ENCODE data around the gene STON2.

The STON2 gene, protein sequence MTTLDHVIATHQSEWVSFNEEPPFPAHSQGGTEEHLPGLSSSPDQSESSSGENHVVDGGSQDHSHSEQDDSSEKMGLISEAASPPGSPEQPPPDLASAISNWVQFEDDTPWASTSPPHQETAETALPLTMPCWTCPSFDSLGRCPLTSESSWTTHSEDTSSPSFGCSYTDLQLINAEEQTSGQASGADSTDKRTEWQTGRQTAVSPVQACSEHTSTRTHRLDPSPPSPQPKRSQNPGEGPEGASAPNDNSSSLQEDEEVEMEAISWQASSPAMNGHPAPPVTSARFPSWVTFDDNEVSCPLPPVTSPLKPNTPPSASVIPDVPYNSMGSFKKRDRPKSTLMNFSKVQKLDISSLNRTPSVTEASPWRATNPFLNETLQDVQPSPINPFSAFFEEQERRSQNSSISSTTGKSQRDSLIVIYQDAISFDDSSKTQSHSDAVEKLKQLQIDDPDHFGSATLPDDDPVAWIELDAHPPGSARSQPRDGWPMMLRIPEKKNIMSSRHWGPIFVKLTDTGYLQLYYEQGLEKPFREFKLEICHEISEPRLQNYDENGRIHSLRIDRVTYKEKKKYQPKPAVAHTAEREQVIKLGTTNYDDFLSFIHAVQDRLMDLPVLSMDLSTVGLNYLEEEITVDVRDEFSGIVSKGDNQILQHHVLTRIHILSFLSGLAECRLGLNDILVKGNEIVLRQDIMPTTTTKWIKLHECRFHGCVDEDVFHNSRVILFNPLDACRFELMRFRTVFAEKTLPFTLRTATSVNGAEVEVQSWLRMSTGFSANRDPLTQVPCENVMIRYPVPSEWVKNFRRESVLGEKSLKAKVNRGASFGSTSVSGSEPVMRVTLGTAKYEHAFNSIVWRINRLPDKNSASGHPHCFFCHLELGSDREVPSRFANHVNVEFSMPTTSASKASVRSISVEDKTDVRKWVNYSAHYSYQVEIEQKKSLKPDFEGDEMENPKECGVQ

DNA sequence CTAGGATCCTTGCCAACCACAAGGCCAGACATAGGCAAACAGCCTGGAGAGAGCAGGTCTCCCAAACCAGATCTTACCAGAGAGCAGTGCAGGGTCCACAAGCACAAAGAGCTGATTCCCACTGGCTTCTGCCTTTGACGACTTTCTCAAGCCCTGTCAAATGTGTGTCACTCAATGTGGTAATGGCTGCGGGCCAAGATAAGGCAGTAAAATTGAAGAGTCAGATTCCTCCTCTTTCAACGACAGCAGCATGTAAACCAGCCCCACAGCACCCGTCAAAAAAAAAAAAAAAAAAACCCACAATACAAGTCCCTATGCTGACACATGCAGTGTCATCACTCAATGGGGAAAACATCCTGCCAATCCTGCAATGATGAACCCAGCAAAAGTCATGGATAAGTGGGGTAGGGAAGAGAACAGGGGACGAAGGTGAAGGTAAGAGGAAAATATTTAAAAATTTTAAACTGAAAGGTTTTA lies at the start of gene STON2:
Gene STON2 (minus strand): TSS at position 123 of the 477 bp plus-strand sequence. CDS start 1,942 bp downstream, outside the sequence.
- DNase-seq (ENCODE audit: low read depth, low spot score): no peak
- POLR2A ChIA-PET: no interaction called here
- TF ChIP-seq, protein P1, sequence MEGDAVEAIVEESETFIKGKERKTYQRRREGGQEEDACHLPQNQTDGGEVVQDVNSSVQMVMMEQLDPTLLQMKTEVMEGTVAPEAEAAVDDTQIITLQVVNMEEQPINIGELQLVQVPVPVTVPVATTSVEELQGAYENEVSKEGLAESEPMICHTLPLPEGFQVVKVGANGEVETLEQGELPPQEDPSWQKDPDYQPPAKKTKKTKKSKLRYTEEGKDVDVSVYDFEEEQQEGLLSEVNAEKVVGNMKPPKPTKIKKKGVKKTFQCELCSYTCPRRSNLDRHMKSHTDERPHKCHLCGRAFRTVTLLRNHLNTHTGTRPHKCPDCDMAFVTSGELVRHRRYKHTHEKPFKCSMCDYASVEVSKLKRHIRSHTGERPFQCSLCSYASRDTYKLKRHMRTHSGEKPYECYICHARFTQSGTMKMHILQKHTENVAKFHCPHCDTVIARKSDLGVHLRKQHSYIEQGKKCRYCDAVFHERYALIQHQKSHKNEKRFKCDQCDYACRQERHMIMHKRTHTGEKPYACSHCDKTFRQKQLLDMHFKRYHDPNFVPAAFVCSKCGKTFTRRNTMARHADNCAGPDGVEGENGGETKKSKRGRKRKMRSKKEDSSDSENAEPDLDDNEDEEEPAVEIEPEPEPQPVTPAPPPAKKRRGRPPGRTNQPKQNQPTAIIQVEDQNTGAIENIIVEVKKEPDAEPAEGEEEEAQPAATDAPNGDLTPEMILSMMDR (IDR thresholded peaks at IDR 0.05; ENCODE audit: insufficient read depth, low read length, missing control alignments): no peak
- no peak within 1 kb of the TSS for H3K4me3 ChIP-seq (ENCODE audit: low read depth, low read length)
- CTCF ChIA-PET: no interaction called here

DNA sequence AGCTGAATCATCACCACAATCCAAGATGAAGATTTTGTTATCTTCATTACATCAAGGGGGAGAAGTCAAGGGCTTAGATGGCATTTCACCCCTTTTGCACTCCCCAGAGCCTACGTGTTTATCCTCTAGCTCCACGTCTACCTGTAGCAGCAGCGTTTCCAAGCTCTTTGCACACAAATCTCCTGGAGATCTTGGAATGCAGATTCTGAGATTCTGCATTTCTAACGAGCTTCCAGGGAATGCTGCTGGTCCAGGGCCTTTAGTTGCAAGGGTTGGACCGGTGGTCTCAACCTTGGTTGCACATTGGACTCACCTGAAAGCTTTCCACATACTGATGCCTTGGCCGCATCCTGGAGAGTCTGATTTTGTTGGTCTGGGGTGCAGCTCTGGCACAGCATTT lies 49.5 kb upstream of the STON2 start:
- no peak for DNase-seq (ENCODE audit: low read depth, low spot score)
- H3K4me3 ChIP-seq (ENCODE audit: low read depth, low read length): no peak overlapping the region
- POLR2A ChIA-PET: no interaction called here
- TF ChIP-seq, protein P1 (IDR thresholded peaks at IDR 0.05; ENCODE audit: insufficient read depth, low read length, missing control alignments): no peak
- CTCF ChIA-PET: interaction anchor here (0.7 to 12.7 kb wide), 4 partner anchors 14 to 279 kb away, joined by 3 to 274 read pairs (median 4); no protein-coding TSS in a partner anchor

DNA sequence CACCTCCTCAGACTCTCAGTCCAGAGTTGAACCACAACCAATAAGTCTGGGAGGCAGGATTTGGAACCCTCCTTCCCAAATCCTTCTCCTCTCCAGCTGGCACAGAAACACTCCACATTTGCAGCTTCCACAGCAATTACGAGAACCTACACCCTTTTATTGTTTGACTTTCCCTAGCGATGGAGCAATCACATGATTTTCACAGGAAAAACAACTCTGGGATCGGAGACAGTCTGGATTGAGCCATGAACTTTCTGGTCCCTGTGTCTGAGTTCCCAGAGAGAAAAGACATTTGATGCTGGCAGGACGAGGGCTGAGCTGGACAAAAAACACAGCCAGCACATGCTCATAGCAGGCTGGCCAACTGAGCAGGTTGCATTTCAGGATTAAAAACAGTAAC lies 49.0 kb upstream of the STON2 start:
- H3K4me3 ChIP-seq (ENCODE audit: low read depth, low read length): no peak overlapping the region
- POLR2A ChIA-PET: no interaction called here
- CTCF ChIA-PET: interaction anchor here (0.8 to 12.7 kb wide), 3 partner anchors 16 to 279 kb away, joined by 3 to 274 read pairs (median 3); no protein-coding TSS in a partner anchor
- TF ChIP-seq, protein P1 (IDR thresholded peaks at IDR 0.05; ENCODE audit: insufficient read depth, low read length, missing control alignments): no peak
- no peak for DNase-seq (ENCODE audit: low read depth, low spot score)

DNA sequence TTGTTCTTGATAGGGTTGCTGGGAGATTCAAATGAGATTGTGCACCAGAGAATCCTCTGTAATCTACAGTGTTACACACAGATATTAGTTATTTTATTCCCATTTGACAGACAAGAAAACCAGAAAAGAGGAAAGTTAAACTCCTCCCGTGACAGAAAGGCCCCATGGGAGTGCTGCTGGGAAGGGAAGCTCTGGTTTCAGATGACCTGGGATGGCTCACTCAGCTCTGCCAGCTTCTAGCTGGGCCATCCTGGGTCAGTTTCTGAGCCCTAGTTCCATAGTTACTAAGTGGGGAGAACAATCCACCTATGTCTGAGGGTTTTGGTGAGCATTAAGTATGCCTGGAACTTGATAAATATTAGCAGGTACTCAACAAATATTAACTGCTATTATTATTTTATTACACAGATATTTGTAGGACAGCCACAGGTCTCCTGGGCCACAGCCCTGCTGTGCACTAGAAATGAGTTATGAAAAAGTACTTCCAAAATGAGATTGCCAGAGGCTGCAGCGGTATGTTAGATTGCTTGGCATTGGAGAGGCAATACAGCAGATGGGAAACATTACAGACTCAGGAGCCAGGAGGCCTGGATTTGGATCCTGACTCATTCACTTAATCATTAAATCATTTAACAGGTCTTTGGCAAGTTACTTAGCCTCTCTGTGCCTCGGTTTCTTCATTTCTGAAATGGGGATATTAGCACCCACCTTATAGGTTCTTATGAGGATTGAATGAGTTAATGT lies 47.1 kb upstream of the STON2 start:
- POLR2A ChIA-PET: no interaction called here
- TF ChIP-seq, protein P1 (IDR thresholded peaks at IDR 0.05; ENCODE audit: insufficient read depth, low read length, missing control alignments): no peak
- CTCF ChIA-PET: no interaction called here
- no peak for DNase-seq (ENCODE audit: low read depth, low spot score)
- no peak overlapping the region for H3K4me3 ChIP-seq (ENCODE audit: low read depth, low read length)

DNA sequence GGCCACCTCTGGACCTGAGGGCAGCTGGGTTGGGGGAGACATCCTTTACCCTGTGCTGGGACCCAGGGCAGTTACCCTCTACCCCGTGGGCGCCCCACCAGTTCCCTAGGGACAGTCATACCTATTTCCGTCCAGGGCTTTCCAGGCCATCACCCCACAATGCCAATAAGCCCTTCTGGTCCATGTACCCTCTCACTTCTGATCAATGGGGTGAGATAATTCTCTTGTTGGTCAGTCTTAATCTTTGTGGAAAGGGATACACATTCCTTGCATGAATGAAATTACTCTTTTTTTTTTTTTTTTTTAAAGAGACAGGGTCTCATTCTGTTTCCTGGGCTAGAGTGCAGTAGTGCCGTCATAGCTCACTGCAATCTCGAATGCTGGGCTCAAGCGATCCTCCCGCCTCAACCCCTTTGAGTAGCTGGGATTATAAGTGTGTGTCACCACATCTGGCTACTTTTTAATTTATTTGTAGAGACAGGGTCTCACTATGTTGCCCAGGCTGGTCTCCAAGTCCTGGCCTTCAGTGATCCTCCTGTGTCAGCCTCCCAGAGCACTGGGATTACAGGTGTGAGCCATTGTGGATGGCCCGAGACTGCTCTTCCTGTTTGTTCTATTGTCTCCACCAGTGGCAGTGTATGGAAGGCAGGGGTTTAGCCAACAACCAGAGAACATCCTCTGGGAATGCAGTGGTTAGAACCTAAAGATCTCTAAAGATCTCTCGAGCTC lies 46.3 kb upstream of the STON2 start:
- ChIA-PET CTCF (interaction anchor here (3.3 kb wide), 1 partner anchor 7 kb away, joined by 13 read pairs; no protein-coding TSS in a partner anchor), POLR2A (no interaction called here)
- TF ChIP-seq, protein P1 (IDR thresholded peaks at IDR 0.05; ENCODE audit: insufficient read depth, low read length, missing control alignments): no peak
- DNase-seq (ENCODE audit: low read depth, low spot score): no peak
- no peak overlapping the region for H3K4me3 ChIP-seq (ENCODE audit: low read depth, low read length)

Measured in AG04449 (cell line).